Activated CD4-positive, alpha-beta T cell treated with anti-CD3 and anti-CD28 coated beads, Interleukin-2, amount 50 U/mL, for 24 hours (primary cell): ENCODE data around the gene CACNA1D.

ENCODE experiments used
- DNase-seq, 2 donors: peaks; one replicate each; pipeline ENCODE4 v3.0.0-alpha.2; 2020; ENCODE audit warnings: low read depth in 1 of 2, low spot score in 1 of 2

The CACNA1D gene

DNA sequence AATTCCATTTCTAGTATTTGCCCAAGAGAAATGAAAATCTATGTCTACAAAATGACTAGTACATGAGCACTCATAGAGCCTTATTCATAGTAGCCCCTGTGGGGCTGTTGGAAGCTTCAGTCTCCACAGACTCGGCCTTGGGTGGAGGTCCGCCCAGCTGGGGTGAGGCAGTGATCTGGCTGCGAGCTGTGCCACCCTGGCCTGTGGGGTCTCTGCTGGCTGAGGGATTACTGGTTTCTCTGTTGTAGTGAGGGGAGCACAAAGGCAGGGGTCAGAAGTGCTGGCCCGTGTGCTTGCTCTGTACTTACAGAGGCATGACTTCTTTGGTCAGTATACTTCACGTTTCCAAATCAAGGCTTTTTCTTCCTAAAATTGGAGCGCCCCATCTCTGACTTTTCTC, 193.7 kb downstream of the CACNA1D start:
- no peak for DNase-seq

DNA sequence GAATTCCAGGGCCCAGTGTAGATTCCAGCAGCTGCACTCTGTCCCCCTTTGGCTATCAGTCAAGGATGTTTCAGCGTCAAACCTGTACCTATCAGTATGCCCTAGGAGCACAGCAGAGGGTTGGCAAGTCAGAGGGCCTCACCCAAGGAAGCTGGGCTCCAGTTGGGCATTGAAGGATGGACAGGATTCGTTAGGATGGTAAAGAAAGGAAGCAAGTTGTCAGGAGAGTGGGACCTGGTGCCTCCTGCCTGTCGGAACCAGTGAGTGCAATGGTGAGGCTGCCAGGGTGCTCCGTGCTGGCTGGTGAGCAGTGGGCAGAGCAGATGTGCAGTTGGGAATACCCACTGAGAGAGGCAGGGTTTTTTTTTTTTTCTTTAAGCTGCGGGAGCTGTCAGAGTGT, 194.6 kb downstream of the CACNA1D start:
- no peak for DNase-seq

DNA sequence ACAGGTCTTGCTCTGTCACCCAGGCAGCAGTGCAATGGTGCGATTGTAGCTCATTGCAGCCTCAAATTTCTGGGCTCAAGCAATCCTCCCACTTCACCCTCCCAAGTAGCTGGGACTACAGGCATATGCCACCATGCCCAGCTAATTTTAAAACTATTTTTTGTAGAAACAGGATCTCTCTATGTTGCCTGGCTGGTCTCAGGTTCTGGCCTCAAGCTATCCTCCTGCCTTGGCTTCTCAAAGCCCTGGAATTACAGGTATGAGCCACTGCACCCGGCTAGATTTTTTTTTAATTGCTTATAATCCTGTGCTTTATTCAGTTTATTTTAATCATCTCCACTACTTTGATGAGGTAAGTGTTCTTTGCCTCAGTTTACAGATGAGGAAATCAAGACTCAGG, 195.3 kb downstream of the CACNA1D start:
- no peak for DNase-seq

- DNase-seq = no peak
These were observed 196.1 kb downstream of the CACNA1D start for GRCh38 chr3:53690521-53690920.

- DNase-seq = no peak
These were observed 196.9 kb downstream of the CACNA1D start for GRCh38 chr3:53691349-53691748.

GRCh38 chr3:53691885-53692284, 197.5 kb downstream of the CACNA1D start:
- DNase-seq = no peak

- no peak for DNase-seq
These were observed 199.0 kb downstream of the CACNA1D start for GRCh38 chr3:53693451-53693850.

DNA sequence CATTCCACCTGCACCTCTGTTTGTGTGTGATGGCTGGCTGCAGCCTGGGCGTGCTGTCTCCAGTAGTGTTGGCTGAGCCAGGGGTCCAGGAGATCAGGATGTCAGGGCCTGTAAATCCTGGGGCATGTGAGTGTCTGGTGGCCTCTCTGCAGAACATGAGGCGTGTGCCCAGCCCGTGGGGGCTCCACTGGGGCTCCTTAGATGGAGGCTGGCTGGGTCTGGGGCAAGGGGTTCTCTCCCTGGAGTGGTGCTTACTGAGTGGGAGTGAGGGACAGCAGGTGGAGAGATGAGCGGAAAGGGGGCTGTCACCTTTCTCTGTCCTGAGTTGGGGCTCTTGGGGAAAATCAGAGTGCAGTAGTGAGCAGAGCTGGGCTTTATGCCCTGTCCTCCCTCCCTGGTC, 199.6 kb downstream of the CACNA1D start:
- no peak for DNase-seq

DNA sequence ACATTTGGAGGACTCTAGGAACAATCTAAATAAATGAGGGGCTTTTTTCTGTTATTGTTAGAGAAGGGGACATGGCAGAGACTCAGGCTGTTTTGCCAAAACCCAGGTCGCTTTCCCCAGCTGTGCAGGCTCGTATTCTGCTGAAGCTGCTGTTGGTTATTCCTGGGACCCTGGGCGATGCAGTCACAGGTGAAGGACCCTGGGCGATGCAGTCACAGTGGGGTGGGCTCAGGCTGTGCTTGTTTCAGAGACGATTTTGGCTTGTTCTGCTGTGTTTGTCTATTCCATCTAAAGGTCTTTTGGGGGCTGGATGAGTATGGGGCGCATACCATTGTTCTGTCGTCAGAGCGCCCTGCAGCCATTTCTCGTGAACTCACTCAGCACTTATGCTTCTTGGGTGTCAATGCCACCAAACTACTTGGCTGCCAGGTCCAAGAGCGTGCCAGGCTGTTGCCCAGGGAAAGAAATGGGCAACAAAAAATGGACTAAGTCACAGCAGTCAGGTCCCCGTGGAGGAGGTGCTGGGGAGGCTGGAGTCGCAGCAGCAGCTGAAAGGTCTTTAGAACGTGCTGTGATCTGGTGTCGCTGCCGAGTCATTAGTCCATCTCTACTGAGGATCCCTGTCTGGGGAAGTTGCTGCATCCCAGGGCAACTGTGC, 200.4 kb downstream of the CACNA1D start:
- DNase-seq = no peak

GRCh38 chr3:53695324-53695690, 200.9 kb downstream of the CACNA1D start:
- no peak for DNase-seq

DNA sequence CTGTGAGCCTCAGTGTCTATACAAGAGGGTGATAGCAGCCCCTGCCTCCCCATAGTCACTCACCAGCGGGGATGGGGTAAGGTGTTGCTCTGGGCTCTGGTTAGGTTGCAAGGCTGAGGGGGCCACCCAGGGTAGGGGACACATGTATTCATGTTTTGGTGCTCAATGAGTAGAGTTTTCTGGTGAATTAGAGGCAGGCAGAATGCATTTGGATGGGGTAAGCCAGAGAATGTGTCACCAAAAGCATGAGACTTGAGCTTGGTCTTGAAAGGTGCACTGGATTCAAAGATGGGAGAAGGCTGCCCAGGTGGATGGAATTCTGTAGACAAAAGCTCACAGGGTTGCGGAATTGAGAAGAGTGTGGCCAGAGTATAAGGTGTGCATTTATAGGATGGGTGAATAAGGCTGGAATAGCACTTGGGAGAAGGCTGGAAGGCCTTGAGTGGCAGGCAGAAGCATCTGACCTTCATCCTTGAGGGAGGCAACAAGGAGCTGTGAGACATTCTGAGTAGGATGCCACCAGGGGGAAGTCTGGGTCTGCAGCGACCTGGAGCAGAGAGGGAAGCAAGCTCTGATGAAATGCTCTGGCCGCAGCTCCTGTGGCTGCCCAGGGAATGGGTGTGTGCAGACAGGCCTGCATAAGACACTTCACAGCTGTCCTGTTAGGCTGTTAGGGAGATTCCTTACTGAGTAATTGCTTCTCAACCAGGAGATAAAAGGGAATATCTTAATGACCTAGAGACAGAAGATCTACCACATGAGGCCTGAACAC, 202.2 kb downstream of the CACNA1D start:
- DNase-seq = no peak

DNA sequence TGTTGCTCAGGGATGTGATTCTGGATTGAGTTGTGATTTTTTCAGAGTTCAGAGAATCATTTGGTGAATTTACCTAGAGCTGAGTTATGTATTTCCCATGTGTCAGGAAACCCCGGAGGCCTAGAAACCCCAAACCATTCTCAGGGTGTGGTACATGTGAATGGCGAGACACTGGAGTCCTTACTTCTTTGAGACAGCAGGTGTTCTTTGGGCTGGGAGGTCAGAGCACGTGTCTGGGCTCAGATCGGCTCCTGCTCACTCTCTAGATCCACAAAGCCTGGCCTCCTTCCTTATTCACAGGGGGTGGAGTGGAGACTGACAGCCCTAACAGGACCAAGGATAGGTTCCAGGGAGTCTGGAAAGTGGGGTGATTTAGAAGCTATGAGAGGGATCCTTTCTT, 206.0 kb downstream of the CACNA1D start:
- DNase-seq = no peak

DNA sequence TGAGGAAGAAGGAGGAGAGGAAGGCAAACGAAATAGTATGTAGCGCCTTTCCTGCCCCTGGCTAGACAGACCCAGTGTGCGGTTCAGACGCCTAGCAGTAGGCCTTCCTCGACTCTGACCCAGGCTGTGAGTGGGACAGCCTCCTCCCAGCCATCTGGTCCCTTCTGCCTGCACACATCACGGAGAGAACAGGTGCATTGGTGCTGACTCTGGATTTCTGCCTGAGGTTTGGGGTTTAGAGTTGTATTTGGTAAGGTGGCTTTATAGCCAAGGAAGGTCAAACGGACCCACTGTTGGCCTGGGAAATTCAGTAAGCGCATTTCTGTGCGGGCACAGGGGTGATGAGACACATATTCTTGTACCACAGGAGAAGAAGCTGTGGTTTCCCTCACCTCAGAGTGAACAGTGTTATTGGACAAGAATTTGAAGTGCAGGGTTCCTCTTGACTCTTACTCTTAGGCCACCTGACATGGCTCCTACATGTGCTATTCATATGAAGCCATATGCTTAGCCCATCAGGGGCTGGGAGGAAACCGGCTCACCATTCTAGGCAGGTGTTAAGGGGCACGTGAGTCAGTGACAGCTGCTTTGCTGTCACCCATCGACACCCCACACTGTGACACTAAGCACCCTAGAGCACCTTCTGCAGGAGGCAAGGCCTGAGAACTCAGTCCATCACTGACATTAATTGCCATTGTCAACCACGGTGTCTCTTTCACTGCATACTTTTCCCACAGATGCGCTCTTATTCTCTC, 208.5 kb downstream of the CACNA1D start:
- no peak for DNase-seq

GRCh38 chr3:53703630-53704362, 209.4 kb downstream of the CACNA1D start:
- no peak for DNase-seq

GRCh38 chr3:53704363-53704725, 209.9 kb downstream of the CACNA1D start:
- DNase-seq = no peak

DNA sequence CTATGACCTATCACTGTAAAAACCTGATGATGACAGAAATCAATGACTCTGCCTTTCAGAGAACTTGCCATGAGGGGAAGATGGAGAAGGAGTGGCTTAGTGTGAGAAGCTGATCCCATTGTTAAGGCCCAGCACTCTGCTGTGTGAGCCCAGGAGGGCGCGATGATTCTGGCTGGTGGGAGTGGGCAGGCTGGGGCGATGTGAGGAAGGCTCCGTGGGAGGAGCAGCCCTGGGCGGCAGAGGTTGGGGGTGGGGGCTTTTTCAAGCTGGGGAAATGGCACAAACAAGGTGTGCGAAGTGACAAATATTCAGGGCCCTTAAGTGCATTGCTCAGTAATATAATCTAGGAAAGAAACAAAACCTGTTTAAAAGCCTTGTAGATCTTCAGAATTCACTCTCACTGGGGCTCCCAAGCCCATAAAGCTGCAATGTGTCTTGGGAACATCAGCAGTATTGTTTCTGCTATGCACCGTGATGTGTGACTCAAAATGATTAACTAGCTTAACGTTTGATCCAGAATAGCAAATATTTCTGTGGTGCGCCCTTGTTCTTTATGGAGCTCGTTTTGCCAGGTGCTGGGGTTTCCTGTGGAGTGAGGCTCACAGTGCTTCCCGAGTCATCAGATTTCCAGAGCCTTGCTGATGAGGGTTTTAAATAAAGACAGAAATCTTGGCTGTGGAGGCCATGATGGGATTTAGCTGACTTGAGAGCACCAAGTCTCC, 210.8 kb downstream of the CACNA1D start:
- no peak for DNase-seq

GRCh38 chr3:53705774-53706173, 211.4 kb downstream of the CACNA1D start:
- no peak for DNase-seq

DNA sequence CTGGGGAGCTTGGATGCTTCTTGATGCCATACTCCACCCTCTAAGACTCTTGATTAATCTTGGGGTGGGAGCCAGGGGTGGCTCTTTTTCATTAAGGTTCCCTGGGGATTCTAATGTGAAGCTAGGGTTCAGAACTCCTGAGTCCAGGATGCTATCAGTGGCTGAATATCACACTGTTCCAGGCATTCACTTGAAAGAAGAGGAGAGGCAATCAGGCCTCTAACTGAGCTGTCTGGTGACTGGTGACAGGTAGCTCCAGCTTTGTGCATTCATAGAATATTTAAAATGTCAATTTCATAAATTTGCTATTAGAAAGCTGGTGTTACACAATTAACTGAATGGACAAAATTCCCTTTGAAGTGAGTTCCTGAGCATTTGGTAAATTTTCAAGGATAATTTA, 212.8 kb downstream of the CACNA1D start:
- no peak for DNase-seq

- no peak for DNase-seq
These were observed 213.7 kb downstream of the CACNA1D start for GRCh38 chr3:53708001-53708621.

DNA sequence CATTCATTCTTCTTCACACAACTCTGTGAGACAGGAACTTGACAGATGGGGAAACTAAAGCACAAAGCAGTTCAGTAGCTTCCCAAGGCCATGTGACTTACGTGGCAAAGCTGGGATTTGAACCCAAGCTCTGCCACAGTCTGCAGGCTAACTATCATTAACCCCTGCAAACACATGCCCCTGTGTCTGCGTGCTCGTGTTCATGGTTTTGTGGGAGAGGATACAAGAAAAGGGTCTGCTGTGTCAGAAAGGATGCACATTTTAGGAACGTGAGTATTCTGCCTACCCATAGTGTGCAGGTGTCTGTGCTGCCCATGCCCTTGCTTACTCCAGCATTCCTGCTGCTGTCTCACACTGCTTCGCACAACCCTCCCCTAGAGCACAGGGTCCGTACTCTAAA, 214.8 kb downstream of the CACNA1D start:
- DNase-seq = no peak
